Uterus (tissue), 2 donors: ENCODE measurements around the gene DRC7.

Experiments used
- CTCF ChIP-seq, 4 experiments: fragments of 200-600 bp in 2 of 4; fragments of 450-650 bp in 2 of 4; sonication (generic) in 2 of 4; IDR thresholded peaks; one replicate each; pipeline ENCODE4 v1.5.1; 2016 to 2019; ENCODE audit warnings: antibody characterized with exemption in 4 of 4, mild to moderate bottlenecking in 2 of 4, moderate library complexity in 1 of 4
- POLR2A ChIP-seq, 2 donors: fragments of 450-650 bp; IDR thresholded peaks; one replicate each; pipeline ENCODE4 v1.6.1; 2016; ENCODE audit warnings: antibody characterized with exemption in 2 of 2, mild to moderate bottlenecking in 1 of 2, moderate library complexity in 1 of 2

GRCh38 chr16:57653936-57654335 is 40.7 kb upstream of the DRC7 start:
- no peak for TF ChIP-seq CTCF (IDR thresholded peaks at IDR 0.05)
- no peak for TF ChIP-seq POLR2A (IDR thresholded peaks at IDR 0.05)
